ENCODE data around the gene PKD1. TPM values are rescaled to one million over a fixed set of nuclear protein-coding genes. Genes with fewer than 3 reads are reported as not detected.
A peak's percentile ranks its signal among the peaks of the same experiment; 100 is the strongest.

Gene PKD1
- total RNA-seq, 2 experiments from 2014 or later, result 56.7 to 59.4 TPM

GRCh38 chr16:2165861-2166260 is 30.2 kb upstream of the PKD1 start:
- no peaks in the 10 kb centered on the region for H3K27me3 Mint-ChIP-seq
- no peak overlapping the region for H3K4me3 Mint-ChIP-seq
- no peaks in the 10 kb centered on the region for H3K4me1 Mint-ChIP-seq (ENCODE audit: low read depth)
- peaks cover 4% of the 10 kb centered on the region for H3K36me3 Mint-ChIP-seq
- H3K9me3 Mint-ChIP-seq, result no peaks in the 10 kb centered on the region
- intact Hi-C loops (cut with micrococcal nuclease), result no loop called here
- no peak overlapping the region for H3K27ac Mint-ChIP-seq
- DNase-seq, result no peak
- POLR2A ChIA-PET, result interaction anchor here (1.1 kb wide), 1 partner anchor 41 kb away, joined by 4 read pairs; no protein-coding TSS in a partner anchor
- CTCF ChIA-PET, result no interaction called here

GRCh38 chr16:2163211-2163881 is 27.6 kb upstream of the PKD1 start:
- H3K36me3 Mint-ChIP-seq, result peaks cover 4% of the 10 kb centered on the region
- no peaks in the 10 kb centered on the region for H3K27me3 Mint-ChIP-seq
- peaks cover 6% of the 10 kb centered on the region for H3K4me1 Mint-ChIP-seq (ENCODE audit: low read depth)
- no peaks in the 10 kb centered on the region for H3K9me3 Mint-ChIP-seq
- CTCF ChIA-PET, result no interaction called here
- H3K4me3 Mint-ChIP-seq, result no peak overlapping the region
- POLR2A ChIA-PET, result no interaction called here
- intact Hi-C loops (cut with micrococcal nuclease), result no loop called here
- H3K27ac Mint-ChIP-seq, result no peak overlapping the region
- peak; percentile 36 for DNase-seq

GRCh38 chr16:2162676-2163118 is 27.0 kb upstream of the PKD1 start:
- ChIA-PET CTCF (no interaction called here), POLR2A (interaction anchor here (0.6 kb wide), 1 partner anchor 151 kb away, joined by 3 read pairs; no protein-coding TSS in a partner anchor)
- no peaks in the 10 kb centered on the region for H3K9me3 Mint-ChIP-seq
- peaks cover 4% of the 10 kb centered on the region for H3K36me3 Mint-ChIP-seq
- no peaks in the 10 kb centered on the region for H3K27me3 Mint-ChIP-seq
- intact Hi-C loops (cut with micrococcal nuclease), result no loop called here
- DNase-seq, result no peak
- H3K4me3 Mint-ChIP-seq, result no peak overlapping the region
- peaks cover 10% of the 10 kb centered on the region for H3K4me1 Mint-ChIP-seq (ENCODE audit: low read depth)
- H3K27ac Mint-ChIP-seq, result no peak overlapping the region

- Mint-ChIP-seq H3K9me3 (no peaks in the 10 kb centered on the region), H3K27me3 (no peaks in the 10 kb centered on the region), H3K27ac (peak overlapping the region; percentile 13), H3K36me3 (peaks cover 4% of the 10 kb centered on the region), H3K4me3 (no peak overlapping the region), H3K4me1 (ENCODE audit: low read depth) (peaks cover 18% of the 10 kb centered on the region)
- CTCF ChIA-PET, result no interaction called here
- intact Hi-C loops (cut with micrococcal nuclease), result no loop called here
- POLR2A ChIA-PET, result no interaction called here
- DNase-seq, result no peak
Measured at GRCh38 chr16:2161911-2162310, 26.2 kb upstream of the PKD1 start.

GRCh38 chr16:2160915-2161551 is 25.3 kb upstream of the PKD1 start:
- H3K27ac Mint-ChIP-seq, result no peak overlapping the region
- no peaks in the 10 kb centered on the region for H3K9me3 Mint-ChIP-seq
- CTCF ChIA-PET, result no interaction called here
- POLR2A ChIA-PET, result no interaction called here
- H3K27me3 Mint-ChIP-seq, result no peaks in the 10 kb centered on the region
- DNase-seq, result no peak
- intact Hi-C loops (cut with micrococcal nuclease), result no loop called here
- H3K4me1 Mint-ChIP-seq (ENCODE audit: low read depth), result peaks cover 25% of the 10 kb centered on the region
- peaks cover 3% of the 10 kb centered on the region for H3K36me3 Mint-ChIP-seq
- H3K4me3 Mint-ChIP-seq, result no peak overlapping the region

GRCh38 chr16:2159175-2159838 is 23.6 kb upstream of the PKD1 start:
- intact Hi-C loops (cut with micrococcal nuclease), result loop anchor here (5.0 kb wide), 1 partner anchor 108 kb away; the partner anchor contains the start of gene RNPS1
- H3K4me1 Mint-ChIP-seq (ENCODE audit: low read depth), result peaks cover 25% of the 10 kb centered on the region
- H3K27me3 Mint-ChIP-seq, result no peaks in the 10 kb centered on the region
- H3K36me3 Mint-ChIP-seq, result peaks cover 13% of the 10 kb centered on the region
- no peak for DNase-seq
- CTCF ChIA-PET, result no interaction called here
- H3K27ac Mint-ChIP-seq, result no peak overlapping the region
- H3K9me3 Mint-ChIP-seq, result no peaks in the 10 kb centered on the region
- no peak overlapping the region for H3K4me3 Mint-ChIP-seq
- POLR2A ChIA-PET, result no interaction called here

- intact Hi-C loops (cut with micrococcal nuclease), result loop anchor here (5.0 kb wide), 1 partner anchor 109 kb away; the partner anchor contains the start of gene RNPS1
- Mint-ChIP-seq H3K36me3 (peaks cover 23% of the 10 kb centered on the region), H3K4me3 (peak overlapping the region; percentile 5)
Measured at GRCh38 chr16:2158262-2158638, 22.6 kb upstream of the PKD1 start.

GRCh38 chr16:2157480-2158261 is 22.0 kb upstream of the PKD1 start:
- no peak overlapping the region for H3K27ac Mint-ChIP-seq

More at GRCh38 chr16:2158262-2158638, 22.6 kb upstream of the PKD1 start:
- no peak for DNase-seq
- Mint-ChIP-seq H3K4me1 (ENCODE audit: low read depth) (peaks cover 28% of the 10 kb centered on the region), H3K27ac (no peak overlapping the region), H3K27me3 (no peaks in the 10 kb centered on the region), H3K9me3 (no peaks in the 10 kb centered on the region)
- CTCF ChIA-PET, result interaction anchor here (0.6 kb wide), 1 partner anchor 294 kb away, joined by 4 read pairs; no protein-coding TSS in a partner anchor
- POLR2A ChIA-PET, result no interaction called here

GRCh38 chr16:2156849-2157224 is 21.1 kb upstream of the PKD1 start:
- intact Hi-C loops (cut with micrococcal nuclease), result loop anchor here (5.0 kb wide), 1 partner anchor 110 kb away; the partner anchor contains the start of gene RNPS1
- Mint-ChIP-seq H3K9me3 (no peaks in the 10 kb centered on the region), H3K27me3 (no peaks in the 10 kb centered on the region), H3K4me1 (ENCODE audit: low read depth) (peaks cover 33% of the 10 kb centered on the region), H3K4me3 (peak overlapping the region; percentile 93), H3K27ac (no peak overlapping the region), H3K36me3 (peaks cover 34% of the 10 kb centered on the region)
- POLR2A ChIA-PET, result no interaction called here
- DNase-seq, result no peak
- CTCF ChIA-PET, result no interaction called here

More at GRCh38 chr16:2157480-2158261, 22.0 kb upstream of the PKD1 start:
- no peaks in the 10 kb centered on the region for H3K9me3 Mint-ChIP-seq
- H3K27me3 Mint-ChIP-seq, result no peaks in the 10 kb centered on the region
- peaks cover 29% of the 10 kb centered on the region for H3K36me3 Mint-ChIP-seq
- ChIA-PET POLR2A (no interaction called here), CTCF (no interaction called here)
- peak overlapping the region; percentile 93 for H3K4me3 Mint-ChIP-seq
- intact Hi-C loops (cut with micrococcal nuclease), result loop anchor here (5.0 kb wide), 1 partner anchor 110 kb away; the partner anchor contains the start of gene RNPS1
- no peak for DNase-seq
- H3K4me1 Mint-ChIP-seq (ENCODE audit: low read depth), result peaks cover 29% of the 10 kb centered on the region

- ChIA-PET CTCF (interaction anchor here (0.8 to 1.9 kb wide), 10 partner anchors 8 to 451 kb away, joined by 3 to 11 read pairs (median 3); partner anchors contain the start of genes NTHL1, NUBP2, SPSB3 and TSC2), POLR2A (interaction anchor here (0.7 to 4.0 kb wide), 20 partner anchors 11 to 376 kb away, joined by 3 to 26 read pairs (median 6); partner anchors contain the start of genes E4F1, ECI1, NDUFB10 and NTHL1)
- H3K27ac Mint-ChIP-seq, result peak overlapping the region; percentile 87
- H3K27me3 Mint-ChIP-seq, result no peaks in the 10 kb centered on the region
- H3K4me1 Mint-ChIP-seq (ENCODE audit: low read depth), result peaks cover 39% of the 10 kb centered on the region
- intact Hi-C loops (cut with micrococcal nuclease), result loop anchor here (1.0 to 5.0 kb wide), 4 partner anchors 59 to 111 kb away; partner anchors contain the start of genes E4F1, NTHL1, PGP and RNPS1
- H3K9me3 Mint-ChIP-seq, result no peaks in the 10 kb centered on the region
- H3K4me3 Mint-ChIP-seq, result peak overlapping the region; percentile 93
- DNase-seq, result peak; percentile 32
- H3K36me3 Mint-ChIP-seq, result peaks cover 40% of the 10 kb centered on the region
Measured at GRCh38 chr16:2155977-2156848, 20.5 kb upstream of the PKD1 start.

Data from activated CD4-positive, alpha-beta memory T cell treated with anti-CD3 and anti-CD28 coated beads for 36 hours (primary cell).